ENCODE data around the gene SOCS6.

The SOCS6 gene

GRCh38 chr18:70362258-70362657 lies 73.4 kb downstream of the SOCS6 start:
- no peak for TF ChIP-seq YY1 (IDR thresholded peaks at IDR 0.05; ENCODE audit: low read depth)
- TF ChIP-seq CREB1 (IDR thresholded peaks at IDR 0.05; ENCODE audit: low read depth): no peak
- TF ChIP-seq TEAD4 (IDR thresholded peaks at IDR 0.05): no peak
- TF ChIP-seq TCF12 (IDR thresholded peaks at IDR 0.05; ENCODE audit: low read depth): no peak
- TF ChIP-seq FOXM1 (IDR thresholded peaks at IDR 0.05; ENCODE audit: borderline replicate concordance, low read depth): no peak
- TF ChIP-seq REST (IDR thresholded peaks at IDR 0.05; ENCODE audit: low read depth): no peak
- TF ChIP-seq EP300 (IDR thresholded peaks at IDR 0.05; ENCODE audit: borderline replicate concordance): no peak
- no peak for TF ChIP-seq ZBTB7A (IDR thresholded peaks at IDR 0.05; ENCODE audit: low read depth)
- TF ChIP-seq MAX (IDR thresholded peaks at IDR 0.05): no peak
- no peak for TF ChIP-seq CEBPB (IDR thresholded peaks at IDR 0.05)

DNA sequence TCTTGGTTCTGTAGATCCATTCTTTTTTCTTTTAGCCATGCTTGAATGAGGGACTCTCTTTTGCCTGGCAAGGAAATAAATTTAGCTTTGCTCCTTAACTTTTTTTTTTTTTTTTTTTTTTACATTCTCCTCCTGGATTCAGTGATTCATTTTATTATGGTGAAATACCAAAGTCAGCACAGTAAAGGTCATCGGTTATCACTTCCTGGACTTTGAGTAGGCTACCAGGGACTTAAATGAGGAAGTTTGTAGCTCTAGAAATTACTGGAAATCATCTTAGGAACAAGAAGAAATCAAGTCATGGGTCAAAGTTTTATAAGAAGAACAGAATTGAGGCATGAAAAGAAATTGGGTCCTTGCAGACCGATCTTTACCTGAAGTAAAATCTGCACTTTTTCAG lies 75.0 kb downstream of the SOCS6 start:
- TF ChIP-seq EP300 (IDR thresholded peaks at IDR 0.05; ENCODE audit: borderline replicate concordance) (no peak), TEAD4 (IDR thresholded peaks at IDR 0.05) (no peak), CEBPB (IDR thresholded peaks at IDR 0.05) (no peak), YY1 (IDR thresholded peaks at IDR 0.05; ENCODE audit: low read depth) (no peak)

GRCh38 chr18:70365361-70365760 lies 76.5 kb downstream of the SOCS6 start:
- TF ChIP-seq NFIC (IDR thresholded peaks at IDR 0.05) (no peak), ZBTB7A (IDR thresholded peaks at IDR 0.05; ENCODE audit: low read depth) (no peak), CEBPB (IDR thresholded peaks at IDR 0.05) (no peak)

GRCh38 chr18:70366174-70366573 lies 77.3 kb downstream of the SOCS6 start:
- no peak for TF ChIP-seq CREB1 (IDR thresholded peaks at IDR 0.05; ENCODE audit: low read depth)
- no peak for TF ChIP-seq TCF12 (IDR thresholded peaks at IDR 0.05; ENCODE audit: low read depth)
- TF ChIP-seq ZBTB7A (IDR thresholded peaks at IDR 0.05; ENCODE audit: low read depth): no peak
- no peak for TF ChIP-seq EP300 (IDR thresholded peaks at IDR 0.05; ENCODE audit: borderline replicate concordance)
- TF ChIP-seq RAD21 (IDR thresholded peaks at IDR 0.05; ENCODE audit: low read depth): no peak
- no peak for TF ChIP-seq CEBPB (IDR thresholded peaks at IDR 0.05)
- TF ChIP-seq REST (IDR thresholded peaks at IDR 0.05; ENCODE audit: low read depth): no peak
- TF ChIP-seq TEAD4 (IDR thresholded peaks at IDR 0.05): no peak
- no peak for TF ChIP-seq MAX (IDR thresholded peaks at IDR 0.05)
- no peak for TF ChIP-seq YY1 (IDR thresholded peaks at IDR 0.05; ENCODE audit: low read depth)
- TF ChIP-seq EGR1 (IDR thresholded peaks at IDR 0.05): no peak
- TF ChIP-seq TAF1 (IDR thresholded peaks at IDR 0.05; ENCODE audit: low read depth): no peak

DNA sequence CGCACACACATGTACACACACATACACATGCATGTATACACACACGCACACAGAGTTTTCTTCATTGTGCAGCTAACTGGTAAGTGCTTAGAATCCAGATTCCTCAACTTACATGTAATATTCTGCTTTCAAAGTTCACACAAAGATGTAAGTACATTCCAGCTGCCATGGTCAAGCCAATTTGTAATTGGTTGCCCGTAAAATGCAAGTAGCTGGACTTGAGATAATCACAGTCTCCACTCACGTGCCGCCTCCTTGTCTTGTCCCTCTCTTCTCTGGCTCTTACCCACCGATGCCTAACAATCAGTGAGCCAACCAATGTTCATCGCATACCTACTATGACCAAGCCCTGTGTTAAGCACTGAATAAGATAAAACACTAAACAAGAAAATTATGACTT lies 77.8 kb downstream of the SOCS6 start:
- TF ChIP-seq CEBPB (IDR thresholded peaks at IDR 0.05) (no peak), EGR1 (IDR thresholded peaks at IDR 0.05) (no peak), FOXM1 (IDR thresholded peaks at IDR 0.05; ENCODE audit: borderline replicate concordance, low read depth) (no peak), NFIC (IDR thresholded peaks at IDR 0.05) (no peak), ZBTB7A (IDR thresholded peaks at IDR 0.05; ENCODE audit: low read depth) (no peak), TEAD4 (IDR thresholded peaks at IDR 0.05) (no peak), REST (IDR thresholded peaks at IDR 0.05; ENCODE audit: low read depth) (no peak), TAF1 (IDR thresholded peaks at IDR 0.05; ENCODE audit: low read depth) (no peak), USF1 (IDR thresholded peaks at IDR 0.05) (no peak), CREB1 (IDR thresholded peaks at IDR 0.05; ENCODE audit: low read depth) (no peak), TCF12 (IDR thresholded peaks at IDR 0.05; ENCODE audit: low read depth) (no peak), MAX (IDR thresholded peaks at IDR 0.05) (no peak), EP300 (IDR thresholded peaks at IDR 0.05; ENCODE audit: borderline replicate concordance) (no peak), YY1 (IDR thresholded peaks at IDR 0.05; ENCODE audit: low read depth) (no peak), RAD21 (IDR thresholded peaks at IDR 0.05; ENCODE audit: low read depth) (no peak)

Data from Ishikawa (cell line).